Kidney epithelial cell (primary cell): ENCODE measurements around the gene NACAD. TPM values are rescaled to one million over a fixed set of nuclear protein-coding genes. Genes with fewer than 3 reads are reported as not detected.
"Not testable (repeated sequence)": the region's sequence is repeated elsewhere in the genome, so short reads cannot be mapped to it uniquely, and the experiment has no call there.

Experiments used
- DNase-seq: peaks from one replicate; pipeline ENCODE4 v3.0.0-alpha.2; 2010; ENCODE audit warnings: low read depth
- H3K27me3 ChIP-seq: 2 replicates; pipeline ENCODE4 v1.6.0; 2011; ENCODE audit warnings: low read length; ENCODE audit not compliant: control insufficient read depth, insufficient read depth
- H3K36me3 ChIP-seq: 2 replicates; pipeline ENCODE4 v1.5.1; 2011; ENCODE audit warnings: low read length; ENCODE audit not compliant: control insufficient read depth, insufficient read depth
- H3K4me3 ChIP-seq: 2 replicates; pipeline ENCODE4 v1.5.1; 2011; ENCODE audit warnings: low read depth, mild to moderate bottlenecking, control low read depth, low read length
- CTCF ChIP-seq: IDR thresholded peaks from 2 replicates; pipeline ENCODE4 v1.5.1; 2011; ENCODE audit warnings: mild to moderate bottlenecking, moderate library complexity, low read length, control low read depth, inconsistent platforms; ENCODE audit not compliant: insufficient read depth, poor library complexity, severe bottlenecking
- total RNA-seq: library from RNA; depleted of rRNA; stranded (reverse); fragments of >200 nt; gene quantifications from 2 replicates; pipeline ENCODE4 v1.2.3, GENCODE V29; 2015

The NACAD gene
- total RNA-seq, 1 donor from 2014 or later: 4.9 TPM

DNA sequence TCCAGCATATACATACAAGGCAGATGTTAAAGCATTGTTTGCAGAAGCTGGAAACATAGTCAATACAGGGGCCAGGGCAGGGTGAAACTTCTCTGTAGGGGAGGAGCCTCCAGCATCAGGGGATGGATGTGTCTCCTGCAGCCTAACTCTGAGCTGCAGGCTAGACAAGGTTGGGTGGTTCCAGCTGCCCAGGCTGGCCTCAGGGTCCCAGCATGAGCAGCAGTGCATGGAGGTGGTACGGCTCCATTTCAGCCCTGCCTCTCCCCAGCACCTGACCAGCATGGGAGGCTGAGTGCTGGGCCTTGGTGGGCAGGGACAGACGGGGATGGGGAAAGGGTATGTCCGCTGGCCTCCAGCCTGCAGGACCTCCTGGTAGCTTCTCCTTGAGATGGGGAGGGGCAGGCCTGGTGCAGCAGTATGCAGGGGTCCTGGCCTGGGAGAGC lies 30.1 kb upstream of the NACAD start:
- peaks cover 5% of the 10 kb centered on the region for H3K27me3 ChIP-seq
- no peak for DNase-seq
- H3K4me3 ChIP-seq: no peak overlapping the region
- no peak for TF ChIP-seq CTCF
- no peaks in the 10 kb centered on the region for H3K36me3 ChIP-seq

- H3K4me3 ChIP-seq: no peak overlapping the region
- TF ChIP-seq CTCF: no peak
- no peak for DNase-seq
- H3K27me3 ChIP-seq: peaks cover 5% of the 10 kb centered on the region
- no peaks in the 10 kb centered on the region for H3K36me3 ChIP-seq
Measured at GRCh38 chr7:45118292-45118691, 29.5 kb upstream of the NACAD start.

DNA sequence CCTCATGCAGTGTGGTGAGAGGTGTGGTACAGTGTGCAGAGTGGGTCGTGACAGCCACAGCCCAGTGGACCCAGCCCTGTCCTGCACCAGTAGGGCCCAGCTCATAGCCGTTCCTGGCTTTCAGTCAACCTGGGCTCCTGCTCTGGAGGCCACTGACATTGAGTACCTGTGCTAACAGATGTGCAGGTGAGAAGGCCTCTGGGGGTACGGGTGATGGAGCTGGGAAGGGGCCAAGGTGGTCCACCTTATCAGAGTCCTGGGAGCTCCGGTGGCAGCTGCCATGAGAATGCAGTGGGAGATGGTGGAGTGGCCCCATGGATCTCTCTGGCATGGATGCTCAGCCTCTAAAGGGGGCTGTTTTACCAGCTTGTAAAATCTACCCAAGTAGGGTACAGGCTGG lies 28.8 kb upstream of the NACAD start:
- Histone ChIP-seq H3K36me3 (no peaks in the 10 kb centered on the region), H3K27me3 (peaks cover 5% of the 10 kb centered on the region)
- no peak for DNase-seq

GRCh38 chr7:45116048-45116447 lies 27.3 kb upstream of the NACAD start:
- Histone ChIP-seq H3K36me3 (no peaks in the 10 kb centered on the region), H3K27me3 (peaks cover 5% of the 10 kb centered on the region), H3K4me3 (no peak overlapping the region)
- no peak for TF ChIP-seq CTCF
- DNase-seq: no peak

More for the DNA sequence above, 28.8 kb upstream of the NACAD start:
- H3K4me3 ChIP-seq: no peak overlapping the region
- no peak for TF ChIP-seq CTCF

GRCh38 chr7:45114926-45115325 lies 26.2 kb upstream of the NACAD start:
- no peak for DNase-seq
- Histone ChIP-seq H3K27me3 (peaks cover 5% of the 10 kb centered on the region), H3K4me3 (no peak overlapping the region), H3K36me3 (no peaks in the 10 kb centered on the region)
- TF ChIP-seq CTCF: no peak

GRCh38 chr7:45114257-45114656 lies 25.5 kb upstream of the NACAD start:
- H3K36me3 ChIP-seq, H3K27me3 ChIP-seq, DNase-seq, H3K4me3 ChIP-seq: not testable (repeated sequence)
